K562 (cell line): Measurements from ENCODE around the gene HORMAD1. TPM values are rescaled to one million over a fixed set of nuclear protein-coding genes. Genes with fewer than 3 reads are reported as not detected.

Source experiments
- ATAC-seq: fragments of 200-7000 bp; cut with Tn5 transposase; 3 replicates; pipeline ENCODE4 v1.9.1; 2020; ENCODE audit warnings: moderate library complexity
- BruUV-seq: library from RNA; stranded (reverse); fragments of 400-500 nt; replicated peaks from 2 replicates; lab custom pipeline; 2021; lab: Mats Ljungman, UMichigan
- CTCF ChIA-PET: fragments of 300-600 bp; formaldehyde crosslinking; extraction: SDS; loops from one replicate; lab custom pipeline; 2021; ENCODE audit warnings: low intra/inter-chr PET ratio; lab: Yijun Ruan, JAX
- POLR2A ChIA-PET: fragments of 300-600, 350-650 bp; sonication (Branson Sonifier 250); formaldehyde crosslinking; extraction: SDS; loops from one replicate; lab custom pipeline; 2021; ENCODE audit warnings: antibody characterized with exemption, inconsistent platforms; lab: Yijun Ruan, JAX
- DNase-seq, 4 experiments: peaks; one replicate each; pipeline versions ENCODE4 v3.0.0 to v3.0.0-alpha.2; 2011 to 2018; ENCODE audit warnings: low spot score in 3 of 4, mixed read lengths in 3 of 4; ENCODE audit errors: extremely low read depth in 1 of 4
- FAIRE-seq: peaks from 2 replicates; lab custom pipeline; 2011; peaks lifted over from hg19 to GRCh38; lab: Jason Lieb, UNC
- H2AFZ ChIP-seq: 2 replicates; pipeline ENCODE4 v1.6.0; 2011; ENCODE audit warnings: low read depth, low read length, control low read depth, inconsistent platforms
- H3K27ac ChIP-seq: fragments of 200-600 bp; 3 replicates; pipeline ENCODE4 v1.8.0; 2011; ENCODE audit warnings: low read depth, mild to moderate bottlenecking, control low read depth, inconsistent platforms, low read length, moderate library complexity, mixed read lengths; ENCODE audit errors: extremely low read depth
- H3K27me3 ChIP-seq, 2 experiments: fragments of 300-600 bp in 1 of 2; 2 replicates in 1 of 2; 3 replicates in 1 of 2; pipeline versions ENCODE4 v1.6.0 to v1.8.0; 2011; ENCODE audit warnings: inconsistent platforms in 2 of 2, low read length in 2 of 2, mild to moderate bottlenecking in 1 of 2, mixed read lengths in 1 of 2, moderate library complexity in 1 of 2; ENCODE audit not compliant: control insufficient read depth in 2 of 2, insufficient read depth in 2 of 2
- H3K36me3 ChIP-seq: fragments of 300-600 bp; 3 replicates; pipeline ENCODE4 v1.8.0; 2011; ENCODE audit warnings: mild to moderate bottlenecking, low read length, inconsistent platforms; ENCODE audit not compliant: control insufficient read depth, insufficient read depth
- H3K4me1 ChIP-seq, 2 experiments: fragments of 200-600 bp in 1 of 2; replicated peaks in 1 of 2; 2 replicates in 1 of 2; 3 replicates in 1 of 2; pipeline versions ENCODE4 v1.5.1 to v1.8.0; 2011; ENCODE audit warnings: inconsistent platforms in 2 of 2, low read length in 2 of 2, mild to moderate bottlenecking in 1 of 2, mixed read lengths in 1 of 2, moderate library complexity in 1 of 2; ENCODE audit not compliant: control insufficient read depth in 2 of 2, insufficient read depth in 2 of 2
- H3K4me2 ChIP-seq: 2 replicates; pipeline ENCODE4 v1.6.1; 2011; ENCODE audit warnings: low read length, control low read depth, inconsistent platforms, mixed read lengths; ENCODE audit not compliant: insufficient read depth
- H3K4me3 ChIP-seq: fragments of 200-600 bp; sonication (generic), shearing (Covaris generic); 2 replicates; pipeline ENCODE4 v1.5.1; 2016; ENCODE audit warnings: control low read depth, inconsistent platforms
- H3K79me2 ChIP-seq: fragments of 200-600 bp; 3 replicates; pipeline ENCODE4 v1.8.0; 2011; ENCODE audit warnings: low read length, inconsistent platforms; ENCODE audit not compliant: control insufficient read depth, insufficient read depth
- H3K9ac ChIP-seq, 2 experiments: 2 replicates each; pipeline versions ENCODE4 v1.6.0 to v1.6.1; 2011; ENCODE audit warnings: low read depth in 2 of 2, low read length in 2 of 2, control low read depth in 1 of 2, inconsistent platforms in 1 of 2, mild to moderate bottlenecking in 1 of 2, mixed read lengths in 1 of 2; ENCODE audit not compliant: insufficient read depth in 1 of 2
- H3K9me1 ChIP-seq: one replicate; pipeline ENCODE4 v1.6.0; 2011; ENCODE audit warnings: inconsistent platforms, mild to moderate bottlenecking, low read length, moderate library complexity; ENCODE audit not compliant: control insufficient read depth, insufficient read depth
- H3K9me3 ChIP-seq: replicated peaks from 2 replicates; pipeline ENCODE4 v1.5.1; 2011; ENCODE audit warnings: low read depth, low read length, inconsistent platforms; ENCODE audit not compliant: control insufficient read depth, insufficient read depth
- H4K20me1 ChIP-seq: replicated peaks from 2 replicates; pipeline ENCODE4 v1.6.1; 2011; ENCODE audit warnings: low read length, inconsistent platforms, mixed read lengths; ENCODE audit not compliant: control insufficient read depth, insufficient read depth
- ELF1 ChIP-seq: fragments of 200-800 bp; sonication (Bioruptor generic); IDR thresholded peaks from 2 replicates; pipeline ENCODE4 v1.6.1; 2016; ENCODE audit warnings: missing genetic modification characterization, missing compliant biosample characterization
- ILF3 ChIP-seq: fragments of 450-650 bp; IDR thresholded peaks from 2 replicates; pipeline ENCODE4 v1.6.1; 2018; ENCODE audit warnings: antibody characterized with exemption, mild to moderate bottlenecking, moderate library complexity, borderline replicate concordance
- KDM4B ChIP-seq, 2 experiments: fragments of 450-650 bp in 1 of 2; sonication (generic) in 1 of 2; IDR thresholded peaks; 2 replicates each; pipeline ENCODE4 v1.6.1; 2016 to 2017; ENCODE audit warnings: borderline replicate concordance in 2 of 2, antibody characterized with exemption in 1 of 2, low read depth in 1 of 2, mild to moderate bottlenecking in 1 of 2
- KDM5B ChIP-seq: fragments of 200-600 bp; sonication (generic); IDR thresholded peaks from 2 replicates; pipeline ENCODE4 v1.6.1; 2012; ENCODE audit warnings: low read depth, mild to moderate bottlenecking, moderate library complexity, low read length, control low read depth, inconsistent platforms; ENCODE audit not compliant: insufficient replicate concordance
- KLF13 ChIP-seq: fragments of 450-650 bp; IDR thresholded peaks from 2 replicates; pipeline ENCODE4 v1.6.1; 2016; ENCODE audit warnings: missing genetic modification characterization, low read depth, mild to moderate bottlenecking, missing compliant biosample characterization, moderate library complexity, borderline replicate concordance
- RB1 ChIP-seq: fragments of 450-650 bp; IDR thresholded peaks from 2 replicates; pipeline ENCODE4 v1.6.1; 2017; ENCODE audit warnings: low read depth, mild to moderate bottlenecking
- SMARCA4 ChIP-seq: fragments of 450-650 bp; IDR thresholded peaks from 2 replicates; pipeline ENCODE4 v1.6.1; 2016
- ZFP36 ChIP-seq: fragments of 150-350 bp; IDR thresholded peaks from 2 replicates; pipeline ENCODE4 v1.6.1; 2018; ENCODE audit warnings: low read length, low read depth; ENCODE audit not compliant: partially characterized antibody
- ZNF140 ChIP-seq: fragments of 250-450 bp; sonication (Bioruptor Pico); IDR thresholded peaks from 2 replicates; pipeline ENCODE4 v1.8.0; 2021; ENCODE audit warnings: moderate library complexity, mild to moderate bottlenecking, inconsistent platforms
- ZNF518B ChIP-seq: fragments of 250-450 bp; sonication (Bioruptor Pico); IDR thresholded peaks from 2 replicates; pipeline ENCODE4 v1.5.0; 2021; ENCODE audit warnings: mild to moderate bottlenecking, moderate library complexity
- ZSCAN32 ChIP-seq: fragments of 450-650 bp; formaldehyde crosslinking; IDR thresholded peaks from 2 replicates; pipeline ENCODE4 v1.4.0; 2020; ENCODE audit warnings: mild to moderate bottlenecking, moderate library complexity
- WGBS: fragments of 100-300 bp; shearing (Covaris generic); methylation state at CpG from one replicate; pipeline ENCODE4 v1.1.6; 2016; ENCODE audit warnings: low coverage, mixed read lengths; ENCODE audit not compliant: insufficient coverage; ENCODE audit errors: missing lambda C conversion rate; 5-methylcytosine and 5-hydroxymethylcytosine counted together
- in situ Hi-C: fragments of 300-500 bp; cut with MboI; formaldehyde crosslinking; loops from 4 replicates; pipeline ENCODE4 v1.15.0; 2018; ENCODE audit warnings: inconsistent platforms, mixed read lengths
- intact Hi-C: fragments of 100-400 bp; cut with micrococcal nuclease; formaldehyde crosslinking; loops from 2 replicates; pipeline ENCODE4 v1.14.2; 2022
- polyA plus RNA-seq, 8 experiments: library from polyadenylated mRNA; depleted of rRNA in 4 of 8; stranded (reverse) in 5 of 8; unstranded in 3 of 8; fragments of >200 nt; fragmentation: Nextera tagmentation in 2 of 8; fragmentation: Illumina TruSeq in 1 of 8; extraction: Ambion mirVana in 2 of 8; extraction: Trizol in 1 of 8; gene quantifications; 2 replicates each; pipeline versions ENCODE4 v1.2.1 to v1.2.3, GENCODE V29; 2011 to 2014; ENCODE audit warnings: inconsistent platforms in 1 of 8, missing spikeins in 1 of 8
- total RNA-seq, 7 experiments: library from RNA; depleted of rRNA in 6 of 7; stranded (reverse); fragments of >200 nt in 6 of 7; fragmentation: Illumina TruSeq in 2 of 7; extraction: Trizol in 2 of 7; gene quantifications; 2 replicates each; pipeline versions ENCODE4 v1.2.1 to v1.2.3, GENCODE V29; 2011 to 2021; ENCODE audit warnings: low replicate concordance in 1 of 7
- TF ChIP-seq, protein P1 (sequence below): fragments of 450-650 bp; IDR thresholded peaks from 2 replicates; pipeline ENCODE4 v1.6.1; 2016; ENCODE audit warnings: mild to moderate bottlenecking

HORMAD1 gene
- total and polyA plus RNA-seq, 9 of the 15 experiments (the other 6 are each of a cell fraction or from before 2014, with no cell fraction given) = not detected

DNA sequence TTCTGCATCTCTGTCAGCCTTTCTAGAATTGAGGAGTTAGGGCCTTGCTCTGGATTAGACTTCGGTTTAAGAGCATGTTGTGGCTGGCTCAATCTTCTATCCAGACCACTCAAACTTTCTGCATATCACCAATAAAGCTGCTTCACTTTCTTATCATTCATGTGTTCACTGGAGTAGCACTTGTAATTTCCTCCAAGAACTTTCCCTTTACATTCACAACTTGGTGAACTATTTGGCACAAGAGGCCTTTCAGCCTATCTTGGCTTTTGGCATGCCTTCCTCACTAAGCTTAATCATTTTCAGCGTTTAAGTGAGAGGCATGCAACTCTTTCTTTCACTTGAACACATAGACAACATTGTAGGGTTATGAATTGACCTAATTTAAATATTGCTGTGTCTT, 3.6 kb upstream of the HORMAD1 start:
- Histone ChIP-seq H3K9me3 (peaks cover 3% of the 10 kb centered on the region; the same call in 1 of the 2 replicates), H4K20me1 (no peaks in the 10 kb centered on the region), H3K9ac (no peak overlapping the region), H3K27me3 (no peaks in the 10 kb centered on the region), H3K4me2 (no peak overlapping the region), H3K27ac (no peak overlapping the region), H3K4me1 (no peaks in the 10 kb centered on the region; a peak in 1 of 5 replicates), H3K9me1 (no peaks in the 10 kb centered on the region), H3K4me3 (no peak overlapping the region), H3K36me3 (no peaks in the 10 kb centered on the region), H2AFZ (peak overlapping the region; percentile 55; the same call in 1 of the 2 replicates), H3K79me2 (no peaks in the 10 kb centered on the region)
- ChIA-PET POLR2A (interaction anchor here (1.3 kb wide), 1 partner anchor 19 kb away, joined by 5 read pairs; no protein-coding TSS in a partner anchor), CTCF (no interaction called here)
- BruUV-seq = no TSS peak
- in situ Hi-C loops = no loop called here
- intact Hi-C loops = no loop called here
- no peak for TF ChIP-seq ZFP36
- no peak for TF ChIP-seq ELF1 (tag)
- TF ChIP-seq, protein P1, sequence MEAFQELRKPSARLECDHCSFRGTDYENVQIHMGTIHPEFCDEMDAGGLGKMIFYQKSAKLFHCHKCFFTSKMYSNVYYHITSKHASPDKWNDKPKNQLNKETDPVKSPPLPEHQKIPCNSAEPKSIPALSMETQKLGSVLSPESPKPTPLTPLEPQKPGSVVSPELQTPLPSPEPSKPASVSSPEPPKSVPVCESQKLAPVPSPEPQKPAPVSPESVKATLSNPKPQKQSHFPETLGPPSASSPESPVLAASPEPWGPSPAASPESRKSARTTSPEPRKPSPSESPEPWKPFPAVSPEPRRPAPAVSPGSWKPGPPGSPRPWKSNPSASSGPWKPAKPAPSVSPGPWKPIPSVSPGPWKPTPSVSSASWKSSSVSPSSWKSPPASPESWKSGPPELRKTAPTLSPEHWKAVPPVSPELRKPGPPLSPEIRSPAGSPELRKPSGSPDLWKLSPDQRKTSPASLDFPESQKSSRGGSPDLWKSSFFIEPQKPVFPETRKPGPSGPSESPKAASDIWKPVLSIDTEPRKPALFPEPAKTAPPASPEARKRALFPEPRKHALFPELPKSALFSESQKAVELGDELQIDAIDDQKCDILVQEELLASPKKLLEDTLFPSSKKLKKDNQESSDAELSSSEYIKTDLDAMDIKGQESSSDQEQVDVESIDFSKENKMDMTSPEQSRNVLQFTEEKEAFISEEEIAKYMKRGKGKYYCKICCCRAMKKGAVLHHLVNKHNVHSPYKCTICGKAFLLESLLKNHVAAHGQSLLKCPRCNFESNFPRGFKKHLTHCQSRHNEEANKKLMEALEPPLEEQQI = no peak
- no peak for TF ChIP-seq KDM4B (IDR thresholded peaks at IDR 0.05; ENCODE audit: borderline replicate concordance in 2 of 2, low read depth in 1 of 2)
- no peak for TF ChIP-seq KDM5B
- TF ChIP-seq ZNF518B (CRISPR knock-in tag) = no peak
- TF ChIP-seq RB1 = no peak
- TF ChIP-seq ZNF140 = no peak
- no peak for TF ChIP-seq KLF13 (tag)
- no peak for TF ChIP-seq ZSCAN32
- no peak for TF ChIP-seq SMARCA4
- no peak for TF ChIP-seq ILF3
- no peak for FAIRE-seq
- DNase-seq = no peak
- 5% methylated on average over 2 of the region's 2 CpGs for WGBS
- no peak for ATAC-seq
